HEK293 (cell line): ENCODE measurements around the gene NELFB.

Source experiments
- HOXA7 ChIP-seq: sonication (generic); formaldehyde crosslinking; IDR thresholded peaks from 2 replicates; pipeline ENCODE4 v1.8.1; 2022; ENCODE audit warnings: missing genetic modification reagents, borderline replicate concordance
- TCF7L2 ChIP-seq: IDR thresholded peaks from 2 replicates; pipeline ENCODE4 v1.6.1; 2011; ENCODE audit warnings: low read depth, mild to moderate bottlenecking, inconsistent platforms, low read length, moderate library complexity, borderline replicate concordance
- ZNF146 ChIP-seq: fragments of 450-650 bp; formaldehyde crosslinking; IDR thresholded peaks from 2 replicates; pipeline ENCODE4 v1.5.1; 2016; ENCODE audit warnings: missing biosample characterization, missing genetic modification characterization
- ZNF785 ChIP-seq: fragments of 450-650 bp; formaldehyde crosslinking; IDR thresholded peaks from 2 replicates; pipeline ENCODE4 v1.5.1; 2016; ENCODE audit warnings: missing biosample characterization, missing genetic modification characterization
- TF ChIP-seq, protein P1 (sequence below): fragments of 450-650 bp; formaldehyde crosslinking; IDR thresholded peaks from 2 replicates; pipeline ENCODE4 v1.5.1; 2016; ENCODE audit warnings: missing biosample characterization, missing genetic modification characterization

DNA sequence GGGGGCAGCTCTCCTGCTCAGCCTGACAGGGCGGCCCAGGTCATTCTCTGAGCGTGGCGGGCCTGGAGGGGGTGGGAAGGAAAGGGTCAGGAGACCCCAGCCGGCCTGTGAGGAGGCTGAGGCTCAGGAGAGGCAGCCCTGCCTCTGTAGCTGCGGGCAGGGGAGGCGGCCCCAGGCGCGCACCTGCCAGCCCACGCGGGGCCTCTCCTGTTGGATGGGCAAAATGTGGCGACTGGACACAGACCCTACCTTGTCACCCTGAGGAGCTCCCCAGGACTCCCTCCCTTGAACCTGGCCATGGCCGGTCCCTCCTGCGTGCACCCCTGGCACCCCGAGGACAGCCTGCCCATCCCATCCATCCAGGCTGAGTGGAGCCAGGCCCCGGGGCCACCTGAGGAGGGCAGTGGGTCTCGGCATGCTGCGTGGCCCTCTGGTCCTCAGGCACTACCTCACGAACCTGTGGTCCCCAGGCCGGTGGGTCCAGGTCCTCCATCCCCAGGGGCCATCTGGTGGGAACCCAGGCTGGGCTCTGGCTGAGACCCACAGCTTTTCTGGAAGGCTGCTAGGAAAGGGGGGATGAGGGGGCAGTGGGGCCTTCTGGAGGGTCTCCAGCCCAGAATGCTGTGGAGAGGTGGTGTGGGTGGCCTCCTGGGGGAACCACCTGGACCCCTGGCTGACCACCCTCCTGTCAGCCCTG, 62.0 kb downstream of the NELFB start:
- TF ChIP-seq TCF7L2 (no peak), HOXA7 (no peak), ZNF785 (tag by site-specific recombination) (no peak), ZNF146 (tag by site-specific recombination) (no peak)
- TF ChIP-seq, protein P1, sequence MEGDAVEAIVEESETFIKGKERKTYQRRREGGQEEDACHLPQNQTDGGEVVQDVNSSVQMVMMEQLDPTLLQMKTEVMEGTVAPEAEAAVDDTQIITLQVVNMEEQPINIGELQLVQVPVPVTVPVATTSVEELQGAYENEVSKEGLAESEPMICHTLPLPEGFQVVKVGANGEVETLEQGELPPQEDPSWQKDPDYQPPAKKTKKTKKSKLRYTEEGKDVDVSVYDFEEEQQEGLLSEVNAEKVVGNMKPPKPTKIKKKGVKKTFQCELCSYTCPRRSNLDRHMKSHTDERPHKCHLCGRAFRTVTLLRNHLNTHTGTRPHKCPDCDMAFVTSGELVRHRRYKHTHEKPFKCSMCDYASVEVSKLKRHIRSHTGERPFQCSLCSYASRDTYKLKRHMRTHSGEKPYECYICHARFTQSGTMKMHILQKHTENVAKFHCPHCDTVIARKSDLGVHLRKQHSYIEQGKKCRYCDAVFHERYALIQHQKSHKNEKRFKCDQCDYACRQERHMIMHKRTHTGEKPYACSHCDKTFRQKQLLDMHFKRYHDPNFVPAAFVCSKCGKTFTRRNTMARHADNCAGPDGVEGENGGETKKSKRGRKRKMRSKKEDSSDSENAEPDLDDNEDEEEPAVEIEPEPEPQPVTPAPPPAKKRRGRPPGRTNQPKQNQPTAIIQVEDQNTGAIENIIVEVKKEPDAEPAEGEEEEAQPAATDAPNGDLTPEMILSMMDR (tag by site-specific recombination) = no peak
